Neuronal stem cell (in vitro differentiated cells): ENCODE measurements around the gene ZNF566.

Experiments used
- DNase-seq: peaks from one replicate; pipeline ENCODE4 v3.0.0-alpha.2; 2013; ENCODE audit warnings: low spot score
- H2AFZ ChIP-seq: one replicate; pipeline ENCODE4 v1.6.1; 2013; ENCODE audit warnings: mild to moderate bottlenecking, low read length, inconsistent platforms
- H2AK5ac ChIP-seq: 2 replicates; pipeline ENCODE4 v1.6.1; 2013; ENCODE audit warnings: low read depth, mild to moderate bottlenecking, inconsistent platforms, low read length, moderate library complexity, mixed read lengths
- H2BK120ac ChIP-seq: 2 replicates; pipeline ENCODE4 v1.6.1; 2013; ENCODE audit warnings: low read depth, mild to moderate bottlenecking, inconsistent platforms, low read length, moderate library complexity, mixed read lengths
- H2BK12ac ChIP-seq: one replicate; pipeline ENCODE4 v1.6.1; 2013; ENCODE audit warnings: low read length, inconsistent platforms
- H2BK15ac ChIP-seq: 2 replicates; pipeline ENCODE4 v1.6.1; 2013; ENCODE audit warnings: mild to moderate bottlenecking, low read length, inconsistent platforms, mixed read lengths
- H2BK5ac ChIP-seq: one replicate; pipeline ENCODE4 v1.6.1; 2013; ENCODE audit warnings: inconsistent platforms, mild to moderate bottlenecking, low read length, moderate library complexity
- H3K14ac ChIP-seq: one replicate; pipeline ENCODE4 v1.6.1; 2013; ENCODE audit warnings: low read length, inconsistent platforms
- H3K18ac ChIP-seq: 2 replicates; pipeline ENCODE4 v1.6.1; 2013; ENCODE audit warnings: low read length, inconsistent platforms
- H3K23ac ChIP-seq: 2 replicates; pipeline ENCODE4 v1.6.1; 2013; ENCODE audit warnings: low read depth, mild to moderate bottlenecking, mixed read lengths, low read length, inconsistent platforms; ENCODE audit not compliant: poor library complexity
- H3K27ac ChIP-seq: replicated peaks from 3 replicates; pipeline ENCODE4 v1.5.1; 2013; ENCODE audit warnings: low read length, inconsistent platforms
- H3K27me3 ChIP-seq, 3 experiments: 2 replicates each; pipeline ENCODE4 v1.6.1; 2013; ENCODE audit warnings: low read length in 3 of 3, mild to moderate bottlenecking in 2 of 3, inconsistent platforms in 1 of 3, low read depth in 1 of 3, mixed read lengths in 1 of 3, moderate library complexity in 1 of 3; ENCODE audit not compliant: control insufficient read depth in 3 of 3, insufficient read depth in 3 of 3
- H3K36me3 ChIP-seq, 2 donors: replicated peaks in 1 of 2; 2 replicates each; pipeline ENCODE4 v1.6.1; 2013; ENCODE audit warnings: low read length in 2 of 2; ENCODE audit not compliant: control insufficient read depth in 2 of 2, insufficient read depth in 2 of 2
- H3K4ac ChIP-seq: 2 replicates; pipeline ENCODE4 v1.6.1; 2013; ENCODE audit warnings: inconsistent platforms, mild to moderate bottlenecking, low read length, moderate library complexity
- H3K4me1 ChIP-seq, 2 donors: 1 replicate in 1 of 2; 2 replicates in 1 of 2; pipeline ENCODE4 v1.6.1; 2013; ENCODE audit warnings: low read length in 2 of 2, low read depth in 1 of 2; ENCODE audit not compliant: control insufficient read depth in 2 of 2, insufficient read depth in 1 of 2
- H3K4me2 ChIP-seq: one replicate; pipeline ENCODE4 v1.6.1; 2013; ENCODE audit warnings: mild to moderate bottlenecking, low read length, inconsistent platforms; ENCODE audit not compliant: insufficient read depth, poor library complexity, severe bottlenecking
- H3K4me3 ChIP-seq, 2 donors: 2 replicates each; pipeline ENCODE4 v1.5.1; 2013; ENCODE audit warnings: low read length in 2 of 2, mild to moderate bottlenecking in 2 of 2, inconsistent platforms in 1 of 2, moderate library complexity in 1 of 2
- H3K79me1 ChIP-seq: one replicate; pipeline ENCODE4 v1.6.1; 2013; ENCODE audit warnings: low read depth, mild to moderate bottlenecking, inconsistent platforms, low read length, moderate library complexity
- H3K9ac ChIP-seq: one replicate; pipeline ENCODE4 v1.6.1; 2013; ENCODE audit warnings: mild to moderate bottlenecking, low read depth, low read length, inconsistent platforms; ENCODE audit not compliant: poor library complexity
- H3K9me3 ChIP-seq, 2 donors: replicated peaks in 1 of 2; 2 replicates each; pipeline versions ENCODE3 to v1.6.1; 2013; ENCODE audit warnings: low read length in 2 of 2, mild to moderate bottlenecking in 2 of 2, inconsistent platforms in 1 of 2, low read depth in 1 of 2, mixed read lengths in 1 of 2, moderate library complexity in 1 of 2; ENCODE audit not compliant: control insufficient read depth in 2 of 2, insufficient read depth in 1 of 2
- H4K8ac ChIP-seq: one replicate; pipeline ENCODE4 v1.6.1; 2013; ENCODE audit warnings: low read depth, mild to moderate bottlenecking, inconsistent platforms, low read length, moderate library complexity
- H4K91ac ChIP-seq: one replicate; pipeline ENCODE4 v1.6.1; 2013; ENCODE audit warnings: low read length, low read depth, mild to moderate bottlenecking, inconsistent platforms; ENCODE audit not compliant: poor library complexity
- WGBS, 2 donors: extraction: QIAGEN DNeasy Blood & Tissue Kit; methylation state at CpG; one replicate each; pipeline ENCODE4 v1.1.7; 2013; ENCODE audit warnings: missing lambda C conversion rate in 2 of 2, mixed read lengths in 1 of 2; ENCODE audit not compliant: insufficient read length in 2 of 2, insufficient replicate concordance in 1 of 2; ENCODE audit errors: extremely low coverage in 2 of 2; 5-methylcytosine and 5-hydroxymethylcytosine counted together

Gene ZNF566

GRCh38 chr19:36514012-36514612, 24.8 kb upstream of the ZNF566 start:
- no peak for DNase-seq
- H4K8ac ChIP-seq = no peak overlapping the region
- no peak overlapping the region for H2BK120ac ChIP-seq
- no peaks in the 10 kb centered on the region for H3K4me1 ChIP-seq
- H3K27me3 ChIP-seq = no peaks in the 10 kb centered on the region
- H4K91ac ChIP-seq = no peak overlapping the region
- no peak overlapping the region for H3K9ac ChIP-seq
- WGBS, 2 donors = no CpG with 5 or more reads among the region's 2 CpGs
- H3K23ac ChIP-seq = no peak overlapping the region
- no peak overlapping the region for H3K18ac ChIP-seq
- H3K36me3 ChIP-seq = peaks cover 36 to 82% of the 10 kb centered on the region in 2 donors
- H3K79me1 ChIP-seq = peaks cover 3% of the 10 kb centered on the region
- H3K9me3 ChIP-seq = peaks cover 34 to 99% of the 10 kb centered on the region in 2 donors
- no peak overlapping the region for H3K4ac ChIP-seq
- no peak overlapping the region for H3K14ac ChIP-seq
- no peak overlapping the region for H3K4me2 ChIP-seq
- H2BK12ac ChIP-seq = no peak overlapping the region
- H3K4me3 ChIP-seq = no peak overlapping the region
- H2AFZ ChIP-seq = no peak overlapping the region
- no peak overlapping the region for H2AK5ac ChIP-seq
- H3K27ac ChIP-seq = no peak overlapping the region
- no peak overlapping the region for H2BK15ac ChIP-seq
- H2BK5ac ChIP-seq = no peak overlapping the region

- H4K91ac ChIP-seq = no peak overlapping the region
- H3K36me3 ChIP-seq = peaks cover 2 to 24% of the 10 kb centered on the region in 2 donors
- H3K18ac ChIP-seq = no peak overlapping the region
- H3K4me3 ChIP-seq = no peak overlapping the region
- no CpG with 5 or more reads among the region's 3 CpGs for WGBS, 2 donors
- no peaks in the 10 kb centered on the region for H3K27me3 ChIP-seq
- no peak overlapping the region for H3K27ac ChIP-seq
- DNase-seq = no peak
- no peaks in the 10 kb centered on the region for H3K79me1 ChIP-seq
- H3K4ac ChIP-seq = no peak overlapping the region
- H3K4me2 ChIP-seq = no peak overlapping the region
- no peak overlapping the region for H2BK15ac ChIP-seq
- H4K8ac ChIP-seq = no peak overlapping the region
- H2BK12ac ChIP-seq = no peak overlapping the region
- H2AK5ac ChIP-seq = no peak overlapping the region
- no peak overlapping the region for H3K9ac ChIP-seq
- H2BK120ac ChIP-seq = no peak overlapping the region
- no peak overlapping the region for H2BK5ac ChIP-seq
- no peaks in the 10 kb centered on the region for H3K4me1 ChIP-seq
- no peak overlapping the region for H2AFZ ChIP-seq
- no peak overlapping the region for H3K14ac ChIP-seq
- H3K23ac ChIP-seq = no peak overlapping the region
- H3K9me3 ChIP-seq = peaks cover 11 to 56% of the 10 kb centered on the region in 2 donors
Measured at GRCh38 chr19:36508325-36508724, 19.0 kb upstream of the ZNF566 start.

DNA sequence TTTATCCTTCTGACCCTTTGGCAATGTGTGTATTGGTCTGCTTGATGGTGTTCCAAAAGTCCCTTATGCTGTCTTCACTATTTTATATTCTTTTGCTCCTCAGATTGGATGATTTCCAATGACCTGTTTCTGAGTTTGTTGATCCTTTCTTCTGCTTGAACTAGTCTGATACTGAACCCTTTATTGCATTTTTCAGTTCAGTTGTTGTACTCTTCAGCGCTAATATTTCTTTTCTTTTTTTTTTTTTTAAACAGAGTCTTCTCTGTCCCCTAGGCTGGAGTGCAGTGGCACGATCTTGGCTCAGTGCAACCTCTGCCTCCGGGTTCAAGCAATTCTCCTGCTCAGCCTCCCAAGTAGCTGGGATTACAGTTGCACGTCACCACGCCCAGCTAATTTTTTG, 12.6 kb upstream of the ZNF566 start:
- H2BK12ac ChIP-seq = no peak overlapping the region
- no peak overlapping the region for H3K9ac ChIP-seq
- no peaks in the 10 kb centered on the region for H3K4me1 ChIP-seq
- no peak overlapping the region for H4K8ac ChIP-seq
- H3K4me3 ChIP-seq = no peak overlapping the region
- no peak overlapping the region for H3K27ac ChIP-seq
- H3K23ac ChIP-seq = no peak overlapping the region
- DNase-seq = no peak
- no peaks in the 10 kb centered on the region for H3K36me3 ChIP-seq
- H3K27me3 ChIP-seq = no peaks in the 10 kb centered on the region
- no peak overlapping the region for H3K18ac ChIP-seq
- H3K4me2 ChIP-seq = no peak overlapping the region
- H3K79me1 ChIP-seq = no peaks in the 10 kb centered on the region
- no peak overlapping the region for H2BK5ac ChIP-seq
- no peak overlapping the region for H3K4ac ChIP-seq
- no peak overlapping the region for H3K14ac ChIP-seq
- no peak overlapping the region for H2BK120ac ChIP-seq
- no peak overlapping the region for H2AK5ac ChIP-seq
- H2AFZ ChIP-seq = no peak overlapping the region
- no peak overlapping the region for H4K91ac ChIP-seq
- no CpG with 5 or more reads among the region's 5 CpGs for WGBS, 2 donors
- peaks cover 15 to 20% of the 10 kb centered on the region in 2 donors for H3K9me3 ChIP-seq
- no peak overlapping the region for H2BK15ac ChIP-seq

DNA sequence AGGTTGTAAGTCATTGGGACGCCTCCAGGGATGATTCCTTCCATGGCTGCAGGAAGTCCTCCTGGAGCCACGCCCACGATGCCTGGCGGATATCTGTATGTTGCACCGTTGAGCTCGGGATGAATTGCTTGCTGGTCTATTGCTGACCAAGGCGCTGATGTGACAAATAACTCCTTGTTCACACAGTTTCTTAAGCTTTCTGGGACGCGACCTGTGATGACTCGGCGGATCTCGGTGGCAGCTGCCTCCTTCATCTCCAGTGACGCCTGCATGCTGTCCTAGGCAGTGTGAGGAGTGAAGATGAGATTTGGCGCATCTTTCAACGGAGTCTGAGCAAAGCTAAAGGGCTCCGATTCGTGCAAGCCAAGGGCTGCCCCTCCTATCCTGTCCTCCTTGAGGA, 7.6 kb upstream of the ZNF566 start:
- Histone ChIP-seq H3K14ac (no peak overlapping the region), H2BK120ac (no peak overlapping the region), H2BK15ac (no peak overlapping the region), H2AFZ (no peak overlapping the region), H3K79me1 (peaks cover 2% of the 10 kb centered on the region), H3K27ac (no peak overlapping the region), H3K23ac (no peak overlapping the region), H2AK5ac (no peak overlapping the region), H4K91ac (no peak overlapping the region), H3K4ac (no peak overlapping the region), H3K9ac (no peak overlapping the region), H3K27me3 (no peaks in the 10 kb centered on the region), H2BK12ac (no peak overlapping the region), H3K4me1 (no peaks in the 10 kb centered on the region), H2BK5ac (no peak overlapping the region), H4K8ac (no peak overlapping the region), H3K9me3 (peaks cover 14 to 19% of the 10 kb centered on the region in 2 donors), H3K36me3 (no peaks in the 10 kb centered on the region), H3K4me3 (no peak overlapping the region), H3K18ac (no peak overlapping the region), H3K4me2 (no peak overlapping the region)
- no CpG with 5 or more reads among the region's 17 CpGs for WGBS, 2 donors
- no peak for DNase-seq
